Stimulated activated CD4-positive, alpha-beta T cell treated with anti-CD3 and anti-CD28 coated beads, Interleukin-4, amount 100 ng/mL, for 24 hours (primary cell): Measurements from ENCODE around the gene ADGRL1.
"Not testable (repeated sequence)": the region's sequence is repeated elsewhere in the genome, so short reads cannot be mapped to it uniquely, and the experiment has no call there.

Source experiments
- DNase-seq: peaks from one replicate; pipeline ENCODE4 v3.0.0-alpha.2; 2020

Gene ADGRL1

DNA sequence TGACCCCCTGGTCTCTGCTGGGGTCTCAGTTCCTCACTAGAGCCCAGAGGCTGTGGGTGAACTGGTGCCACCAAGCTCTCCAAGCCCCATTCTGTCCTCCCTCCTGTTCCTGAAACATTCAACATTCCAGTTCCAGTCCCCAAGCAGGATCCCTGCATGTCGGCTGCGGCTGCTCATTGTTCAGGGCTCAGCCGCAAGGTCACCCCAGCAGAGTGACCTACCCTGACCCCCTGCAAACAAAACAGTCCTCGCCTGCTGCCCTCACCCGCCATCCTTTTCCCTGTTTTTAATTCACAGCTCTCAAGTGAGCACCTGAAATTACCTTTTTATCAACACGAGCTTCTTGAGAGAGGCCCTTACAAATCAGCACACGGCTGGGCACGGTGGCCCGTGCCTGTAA, 19.3 kb downstream of the ADGRL1 start:
- DNase-seq: not testable (repeated sequence)

DNA sequence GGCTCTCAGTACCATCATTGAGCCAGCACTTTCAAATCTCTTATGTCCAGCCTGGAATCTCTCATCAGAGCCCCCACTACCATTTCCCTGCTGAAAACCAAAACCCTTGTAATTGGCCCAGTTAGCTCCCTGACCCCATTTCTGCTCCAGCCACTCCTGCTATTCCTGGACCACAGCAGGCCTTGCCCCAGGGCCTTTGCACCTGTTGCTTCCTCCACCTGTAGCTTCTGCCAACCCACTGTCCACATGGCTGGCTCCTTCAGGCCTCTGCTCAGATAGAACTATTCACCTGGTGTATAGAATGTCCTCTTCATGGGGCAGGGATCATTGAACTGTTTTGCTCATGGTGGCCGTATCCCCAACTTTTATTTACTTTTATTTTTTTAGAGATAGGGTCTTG, 20.3 kb downstream of the ADGRL1 start:
- DNase-seq: not testable (repeated sequence)

GRCh38 chr19:14185158-14185557, 20.8 kb downstream of the ADGRL1 start:
- no peak for DNase-seq

DNA sequence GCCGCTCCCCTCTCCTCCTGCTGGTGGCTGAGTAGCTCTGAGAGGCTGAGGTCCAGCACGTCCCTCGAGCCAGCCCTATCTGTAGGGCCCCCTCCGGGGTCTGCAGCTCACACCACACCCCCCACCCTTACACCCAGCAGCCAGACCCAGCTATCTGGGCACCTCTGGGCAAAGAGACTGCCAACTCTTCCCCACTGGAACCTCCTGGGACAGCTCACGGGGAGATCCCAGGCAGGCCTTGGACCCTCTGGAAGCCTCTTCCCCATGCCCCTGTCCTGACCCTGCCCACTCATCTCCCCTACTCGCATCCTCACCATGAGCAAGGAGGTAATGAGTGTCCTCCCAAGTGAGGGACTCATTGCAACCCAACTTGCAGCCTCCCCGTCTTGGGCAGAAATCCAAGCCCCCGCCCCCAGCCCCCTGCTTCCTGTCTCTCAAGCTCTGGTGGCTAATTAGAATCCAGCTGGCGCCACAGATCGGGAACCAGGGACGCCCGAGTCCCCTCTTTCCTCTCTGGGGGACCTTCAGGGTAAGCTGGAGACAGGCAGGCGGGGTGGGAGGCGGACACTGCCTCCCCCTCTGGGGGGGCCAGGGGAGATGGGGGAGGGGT, 22.1 kb downstream of the ADGRL1 start:
- no peak for DNase-seq

DNA sequence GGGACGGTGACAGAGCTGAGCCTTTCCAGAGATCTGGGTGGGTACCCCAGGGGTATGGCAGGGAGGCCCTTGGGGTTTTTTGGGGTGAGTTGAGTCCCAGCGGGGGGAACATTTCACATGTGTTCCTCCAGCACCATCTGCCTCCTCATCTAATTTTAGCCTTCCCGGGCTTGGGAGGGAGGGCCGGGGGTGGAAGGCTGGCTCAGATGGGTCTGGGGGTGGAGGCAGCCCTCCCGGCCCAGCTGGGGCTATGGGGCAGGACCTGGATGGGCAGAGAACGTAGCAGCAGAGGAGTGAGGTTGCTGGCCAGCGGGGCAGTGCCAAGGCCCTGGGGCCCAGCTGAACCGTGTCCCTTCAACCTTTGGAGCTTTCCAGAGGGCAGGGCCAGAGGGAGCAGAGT, 23.5 kb downstream of the ADGRL1 start:
- no peak for DNase-seq

DNA sequence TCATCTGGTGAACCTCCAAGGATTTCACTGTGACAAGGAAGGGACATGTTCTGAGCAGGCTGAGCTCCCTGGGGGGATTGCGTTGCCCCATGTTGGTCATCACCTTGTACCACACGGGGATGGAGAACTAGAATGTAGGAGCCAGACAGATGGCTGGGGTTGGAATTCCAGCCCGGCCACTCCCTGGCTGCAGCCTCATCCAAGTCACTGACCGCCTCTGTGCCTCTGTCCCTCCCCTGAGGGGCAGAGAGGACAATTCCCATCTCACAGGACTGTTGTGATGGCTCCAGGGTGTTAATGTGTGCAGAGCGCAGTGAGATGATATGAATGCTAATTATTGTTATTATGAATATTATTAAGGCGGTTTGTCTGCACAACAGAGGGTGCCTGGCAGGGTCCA, 24.1 kb downstream of the ADGRL1 start:
- no peak for DNase-seq

DNA sequence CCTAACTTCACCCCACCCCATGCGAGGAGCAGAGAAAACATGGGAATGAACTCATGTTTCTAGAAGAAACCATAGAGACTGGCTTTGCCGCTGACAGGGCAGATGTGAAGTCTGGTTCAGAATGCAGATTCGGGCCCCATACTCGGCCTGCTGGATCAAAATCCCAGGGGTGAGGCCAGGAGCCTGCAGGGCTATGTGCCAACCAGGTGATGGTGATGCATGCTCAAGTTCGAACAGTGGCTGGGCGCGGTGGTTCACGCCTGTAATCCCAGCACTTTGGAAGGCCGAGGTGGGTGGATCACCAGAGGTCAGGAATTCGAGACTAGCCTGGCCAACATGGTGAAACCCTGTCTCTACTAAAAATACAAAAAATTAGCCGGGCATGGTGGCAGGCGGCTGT, 24.8 kb downstream of the ADGRL1 start:
- DNase-seq: not testable (repeated sequence)

GRCh38 chr19:14177496-14178074, 28.4 kb downstream of the ADGRL1 start:
- DNase-seq: no peak

DNA sequence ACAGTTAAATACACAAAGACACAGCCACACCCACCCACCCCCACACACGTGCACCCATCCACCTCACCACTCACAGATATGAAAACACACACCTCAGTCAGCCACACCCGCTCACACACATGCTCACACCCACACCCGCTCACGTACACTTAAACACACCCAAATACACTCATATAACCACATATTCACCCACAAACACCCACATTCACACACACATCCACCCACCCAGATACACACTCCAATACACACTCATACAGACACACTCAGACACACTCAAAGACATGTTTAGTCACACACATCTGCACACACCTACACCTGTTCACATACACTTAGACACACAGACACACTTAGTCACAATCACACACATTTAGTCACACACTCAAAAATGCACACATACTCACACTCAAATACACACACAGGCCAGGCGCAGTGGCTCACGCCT, 30.6 kb downstream of the ADGRL1 start:
- no peak for DNase-seq

DNA sequence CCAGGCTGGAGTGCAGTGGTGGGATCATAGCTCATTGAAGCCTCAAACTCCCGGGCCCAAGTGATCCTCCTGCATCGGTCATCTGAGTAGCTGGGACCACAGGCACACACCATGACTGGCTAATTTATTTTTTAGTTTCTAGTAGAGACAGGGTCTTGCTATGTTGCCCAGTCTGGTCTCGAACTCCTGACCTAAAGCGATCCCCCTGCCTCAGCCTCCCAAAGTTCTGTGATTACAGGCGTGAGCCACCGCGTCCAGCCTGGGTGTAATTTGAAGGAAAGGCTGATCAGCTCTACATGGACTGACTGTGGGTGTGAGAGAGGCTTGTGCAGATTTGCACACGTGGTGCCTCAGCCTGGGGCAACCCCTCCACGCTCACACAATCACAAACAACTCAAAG, 31.1 kb downstream of the ADGRL1 start:
- DNase-seq: no peak

DNA sequence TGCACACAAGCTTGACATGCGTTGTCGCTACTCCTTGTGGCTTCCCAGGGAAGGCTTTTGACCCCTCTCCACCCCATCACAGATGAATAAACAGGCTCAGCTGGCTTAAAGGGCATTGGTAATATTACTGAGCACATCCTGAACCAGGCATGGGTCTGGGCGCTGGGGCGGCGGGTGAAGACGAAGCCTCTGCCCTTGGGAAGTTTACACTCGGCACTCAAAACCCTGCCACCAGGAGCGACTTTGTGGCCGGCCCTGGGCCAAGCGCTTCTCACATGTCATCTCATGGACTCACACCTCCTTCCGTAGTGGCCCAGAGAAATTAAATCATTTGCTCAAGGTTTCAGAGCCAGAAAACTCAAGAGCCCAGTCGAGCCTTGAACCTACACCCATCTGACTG, 37.0 kb downstream of the ADGRL1 start:
- DNase-seq: no peak

DNA sequence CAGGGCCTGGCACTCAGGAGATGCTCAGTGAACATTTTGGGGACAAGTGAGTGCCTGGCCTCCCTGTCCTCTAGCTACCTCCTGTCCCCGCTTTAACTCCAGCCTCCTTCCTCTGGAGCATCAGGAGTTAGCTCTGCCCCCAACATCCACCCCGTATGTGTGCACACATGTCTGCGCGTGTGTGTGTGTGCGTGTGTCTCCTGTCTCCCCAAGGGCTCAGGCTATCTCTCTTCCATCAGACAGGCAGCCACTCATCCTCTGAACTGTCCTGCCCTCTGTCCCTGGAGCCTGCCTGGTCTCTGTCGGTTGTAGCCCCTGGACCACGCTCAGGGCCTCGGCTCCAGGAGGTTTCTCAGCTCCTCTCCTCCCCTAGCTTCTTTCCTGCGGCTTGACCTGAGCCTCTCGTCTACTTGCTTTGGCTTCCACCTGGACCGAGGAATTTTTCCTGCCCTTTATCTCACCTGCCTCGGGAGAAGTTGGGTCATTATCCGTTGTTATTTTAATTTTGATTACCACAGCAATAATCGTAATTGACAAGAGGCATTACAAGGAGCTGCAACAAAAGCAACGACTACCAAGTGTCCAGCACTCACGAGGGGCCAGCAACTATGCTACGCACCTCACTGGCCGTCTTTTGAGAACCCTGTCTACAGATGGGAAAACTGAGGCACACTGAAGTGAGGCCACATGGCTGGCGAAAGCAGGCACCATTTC, 37.6 kb downstream of the ADGRL1 start:
- DNase-seq: no peak

- DNase-seq: no peak
Observed at GRCh38 chr19:14167576-14168138, 38.3 kb downstream of the ADGRL1 start.

- DNase-seq: no peak
Observed at GRCh38 chr19:14166999-14167575, 38.9 kb downstream of the ADGRL1 start.

- no peak for DNase-seq
Observed at GRCh38 chr19:14165990-14166830, 39.8 kb downstream of the ADGRL1 start.

DNA sequence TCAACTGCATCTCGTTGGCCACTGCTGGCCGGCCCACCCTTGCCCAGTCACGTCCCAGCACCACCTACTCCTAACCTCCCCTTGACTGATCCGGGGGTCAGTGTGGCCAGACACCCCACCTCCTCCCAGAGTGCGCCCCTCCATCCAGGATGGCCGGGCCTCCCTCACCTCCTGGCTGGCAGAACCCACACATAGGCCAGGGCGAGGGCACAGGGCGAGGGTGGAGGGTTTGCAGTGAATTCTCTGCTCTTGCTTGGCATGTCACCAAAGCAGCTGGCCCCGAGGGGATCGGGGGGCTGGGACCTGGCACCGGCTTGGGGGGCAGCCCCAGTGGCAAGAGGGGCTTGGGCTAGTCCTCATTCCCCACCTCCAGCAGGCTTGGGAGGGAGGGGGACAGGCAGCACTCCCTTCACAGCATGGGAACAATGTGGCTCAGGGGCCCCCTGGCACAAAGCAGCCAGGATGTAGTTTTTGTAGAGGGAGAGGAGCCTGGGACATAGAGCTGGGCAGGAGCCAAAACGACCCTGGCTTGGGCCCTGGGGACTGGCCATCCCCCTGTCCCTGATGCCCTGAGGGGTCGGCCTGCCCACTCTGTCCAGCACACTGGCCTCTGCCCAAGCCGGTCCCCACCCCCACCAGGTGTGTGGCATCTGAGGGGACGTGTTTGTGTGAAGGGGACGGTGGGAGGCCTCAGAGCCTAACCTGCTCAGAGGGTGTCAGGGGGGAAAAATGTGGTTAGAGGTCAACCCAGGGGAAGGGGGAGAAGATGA, 41.1 kb downstream of the ADGRL1 start:
- DNase-seq: no peak

GRCh38 chr19:14164082-14164481, 41.9 kb downstream of the ADGRL1 start:
- DNase-seq: no peak

DNA sequence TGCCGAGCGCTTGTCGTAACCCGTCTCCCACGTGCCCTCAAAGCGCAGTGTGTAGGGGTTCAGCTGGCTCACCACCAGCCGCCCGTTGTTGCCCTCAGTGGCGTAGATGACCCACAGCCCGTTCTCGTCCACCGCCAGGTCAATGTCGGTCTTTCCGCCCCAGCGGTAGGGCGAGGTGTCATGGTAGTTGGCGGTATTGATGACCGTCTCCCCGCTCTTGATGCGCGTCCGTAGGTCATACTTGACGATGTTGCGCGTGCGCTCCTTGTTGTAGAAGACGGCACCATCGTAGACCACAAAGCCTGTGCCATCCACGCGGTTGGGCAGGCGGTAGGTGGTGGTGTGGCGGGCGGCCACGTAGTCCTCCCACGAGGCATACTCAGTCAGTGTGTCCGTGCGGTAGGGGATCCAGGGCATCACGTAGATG, 43.1 kb downstream of the ADGRL1 start:
- no peak for DNase-seq

- DNase-seq: no peak
Observed at GRCh38 chr19:14161305-14161704, 44.7 kb downstream of the ADGRL1 start.

DNA sequence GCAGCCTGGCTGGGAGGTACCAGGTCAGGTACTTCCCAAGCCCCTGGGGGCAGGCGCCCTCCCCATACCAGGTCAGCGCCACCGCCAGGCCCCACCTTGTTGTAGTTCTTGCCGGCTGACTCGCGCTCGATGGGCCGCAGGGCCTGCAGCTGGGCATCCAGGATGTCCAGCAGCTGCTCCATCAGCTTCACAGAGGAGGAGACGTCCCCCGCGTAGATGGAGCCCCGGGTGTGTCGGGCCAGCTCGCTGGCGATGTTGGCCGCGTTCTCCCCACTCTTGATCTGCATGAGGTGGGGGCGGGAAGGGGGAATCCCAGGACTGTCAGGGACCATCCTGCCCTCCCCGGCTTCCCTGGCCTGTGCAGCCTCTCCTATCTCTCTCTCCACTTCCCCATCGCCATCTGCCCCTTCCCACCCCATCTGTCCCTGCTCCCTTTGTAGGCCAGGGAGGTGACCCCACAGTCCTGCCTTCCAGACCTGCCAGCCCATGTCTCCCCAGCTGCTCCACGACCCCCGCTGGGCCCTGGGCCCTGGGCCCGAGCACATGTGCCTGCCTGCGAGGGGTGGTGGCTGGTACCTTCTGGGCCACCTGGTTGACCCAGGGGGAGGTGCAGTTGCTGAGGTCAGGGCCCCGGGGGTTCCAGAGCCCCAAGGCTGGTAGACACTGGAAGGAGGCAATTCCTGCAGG, 45.8 kb downstream of the ADGRL1 start:
- no peak for DNase-seq

DNA sequence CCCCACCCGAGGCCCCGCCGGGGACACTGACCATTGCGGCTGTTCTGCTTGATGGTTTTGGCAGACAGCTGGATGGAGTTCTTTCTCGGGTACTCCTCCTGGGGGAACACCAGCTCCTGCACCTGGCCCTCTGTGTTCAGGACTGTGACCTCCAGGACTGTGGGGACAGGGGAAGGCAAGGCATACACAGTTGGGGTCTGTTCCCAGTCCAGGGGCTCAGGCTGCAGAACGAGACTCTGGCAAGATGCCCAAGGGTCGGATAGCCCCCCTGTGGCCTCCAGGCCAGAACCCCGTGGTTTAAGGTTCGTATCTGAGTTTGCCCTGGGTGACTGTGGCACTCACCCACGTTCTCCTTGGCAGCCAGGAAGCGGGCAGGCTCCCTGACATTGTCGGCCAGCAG, 46.9 kb downstream of the ADGRL1 start:
- DNase-seq: no peak
